HG02588 (cell line): ENCODE data around the gene CDH13.

Source experiments
- ATAC-seq: cut with Tn5 transposase; IDR thresholded peaks from one replicate; pipeline ENCODE4 v1.9.1; 2021; ENCODE audit warnings: mild to moderate bottlenecking, moderate library complexity; ENCODE audit not compliant: unreplicated experiment

The CDH13 gene

GRCh38 chr16:82649766-82650165, 23.0 kb downstream of the CDH13 start:
- no peak for ATAC-seq

DNA sequence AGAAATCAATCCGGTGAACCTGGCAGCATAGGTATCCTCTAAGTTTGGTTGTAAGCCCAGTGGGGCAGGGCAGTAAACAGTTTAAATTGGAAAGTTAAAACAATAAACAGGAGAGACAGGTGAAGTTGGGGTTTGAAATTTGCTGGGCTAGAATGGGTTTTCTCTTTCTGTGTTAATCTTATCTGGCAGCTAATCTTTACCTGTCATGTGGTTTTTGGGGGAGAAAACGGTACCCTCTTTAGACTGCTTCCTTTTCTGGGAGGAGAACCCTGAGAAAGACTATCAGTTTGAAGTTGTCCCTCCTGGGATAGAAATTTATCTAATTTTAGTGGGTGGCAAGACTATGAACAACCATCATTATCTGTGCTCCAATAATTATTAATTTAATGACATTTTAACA, 24.0 kb downstream of the CDH13 start:
- no peak for ATAC-seq

DNA sequence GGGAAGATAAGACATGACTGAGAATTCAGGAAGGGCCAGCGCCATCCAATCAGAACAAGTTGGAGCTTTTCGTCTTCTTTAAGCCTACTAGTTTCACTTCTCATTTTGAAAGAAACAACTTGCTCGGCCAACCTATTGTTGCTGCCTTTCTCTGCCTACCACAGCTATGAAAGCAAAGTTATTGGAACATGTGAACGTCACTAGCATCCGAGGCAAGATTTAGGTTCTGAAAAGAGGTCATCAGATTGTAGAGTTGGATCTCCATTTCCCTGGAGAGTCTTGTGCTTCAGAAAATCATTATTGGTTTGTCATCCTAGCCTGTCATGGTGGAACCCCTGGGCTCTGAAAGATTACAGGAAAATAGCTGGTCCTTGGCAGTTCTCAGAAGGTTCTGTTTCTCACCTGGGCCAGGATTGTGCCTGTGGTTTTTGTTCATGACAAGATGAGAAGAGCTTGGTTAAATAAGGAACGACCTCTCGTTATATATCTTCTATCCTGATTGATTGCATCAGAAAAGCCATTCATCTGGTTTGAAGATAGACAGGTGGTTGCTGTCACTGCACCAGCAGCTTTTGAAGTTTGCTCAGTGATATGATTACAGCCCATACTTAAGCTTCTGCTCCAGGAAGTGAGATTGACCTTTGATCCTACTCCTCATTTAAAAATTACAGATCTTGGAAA, 25.3 kb downstream of the CDH13 start:
- ATAC-seq: peak; percentile 52

DNA sequence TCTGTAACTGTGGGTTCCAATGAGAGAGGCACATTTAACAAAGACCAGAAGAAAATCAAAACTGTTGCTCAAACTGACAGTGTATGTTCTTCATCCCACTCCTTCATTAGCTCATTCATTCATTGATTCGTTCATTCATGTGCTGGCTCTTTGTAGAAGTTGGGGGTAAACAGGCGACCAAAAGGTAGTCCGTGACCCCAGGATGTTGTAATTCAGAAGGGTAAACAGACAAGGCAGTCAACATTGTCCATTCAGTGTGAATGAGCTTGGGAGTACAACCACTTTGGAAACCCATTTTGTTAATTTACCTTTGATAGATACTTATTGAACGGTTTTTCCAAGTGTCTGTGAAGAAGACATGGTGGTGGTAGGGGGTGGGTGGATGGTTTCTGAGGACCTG, 26.1 kb downstream of the CDH13 start:
- ATAC-seq: no peak

GRCh38 chr16:82653550-82654511, 27.1 kb downstream of the CDH13 start:
- peak; percentile 68 for ATAC-seq

- no peak for ATAC-seq
Observed at GRCh38 chr16:82655072-82655714, 28.4 kb downstream of the CDH13 start.

DNA sequence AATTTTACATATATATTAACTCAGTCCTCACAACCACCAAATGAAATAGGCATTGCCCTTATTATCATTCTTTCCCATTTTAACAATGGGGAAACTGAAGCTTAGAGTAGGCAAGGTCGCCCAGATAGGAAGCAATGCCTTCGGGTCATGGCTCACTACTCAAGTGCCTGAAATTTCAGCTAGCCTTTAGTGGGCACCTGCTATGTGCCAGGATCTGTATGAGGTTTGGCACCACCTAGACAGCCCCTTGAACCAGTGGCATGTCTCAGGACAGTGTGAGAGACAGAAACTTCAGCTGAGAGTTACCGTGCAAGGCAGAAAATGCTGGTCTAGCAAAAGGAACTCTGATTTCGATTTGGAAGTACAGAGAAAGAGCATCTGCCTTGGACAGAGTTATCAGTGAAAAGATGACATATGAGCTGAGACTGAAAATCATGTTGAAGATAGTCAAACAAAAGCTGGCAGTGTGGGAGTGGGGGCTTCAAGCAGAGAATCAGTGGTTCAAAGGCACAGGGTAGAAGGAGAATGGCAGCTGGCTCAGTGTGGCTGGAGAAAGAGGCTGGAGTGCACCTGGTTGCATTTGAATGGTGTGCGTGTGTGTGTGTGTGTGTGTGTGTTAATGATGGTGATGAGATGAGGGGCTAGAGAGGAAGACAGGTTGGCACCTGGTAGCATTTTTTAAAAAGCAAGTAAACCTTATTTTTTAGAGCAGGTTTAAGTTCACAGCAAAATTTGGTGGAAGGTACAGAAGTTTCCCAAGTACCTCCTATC, 29.1 kb downstream of the CDH13 start:
- no peak for ATAC-seq

GRCh38 chr16:82657239-82657638, 30.5 kb downstream of the CDH13 start:
- no peak for ATAC-seq

DNA sequence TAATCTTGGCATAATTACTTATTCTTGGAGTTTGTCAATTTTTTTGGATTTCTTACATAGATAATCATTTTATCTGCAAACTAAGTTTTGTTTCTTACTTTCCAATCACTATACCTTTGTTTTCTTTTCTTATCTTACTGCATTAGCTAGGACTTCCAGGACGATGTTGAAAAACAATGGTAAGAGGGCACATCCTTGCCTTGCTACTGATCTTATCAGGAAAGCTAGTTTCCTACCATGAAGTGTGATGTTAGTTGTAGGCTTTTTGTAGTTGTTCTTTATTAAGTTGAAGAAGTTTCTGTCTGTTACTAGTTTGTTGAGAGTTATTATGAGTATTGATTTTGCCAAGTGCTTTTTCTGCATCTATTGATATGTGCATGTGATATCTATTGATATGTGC, 31.0 kb downstream of the CDH13 start:
- ATAC-seq: no peak

DNA sequence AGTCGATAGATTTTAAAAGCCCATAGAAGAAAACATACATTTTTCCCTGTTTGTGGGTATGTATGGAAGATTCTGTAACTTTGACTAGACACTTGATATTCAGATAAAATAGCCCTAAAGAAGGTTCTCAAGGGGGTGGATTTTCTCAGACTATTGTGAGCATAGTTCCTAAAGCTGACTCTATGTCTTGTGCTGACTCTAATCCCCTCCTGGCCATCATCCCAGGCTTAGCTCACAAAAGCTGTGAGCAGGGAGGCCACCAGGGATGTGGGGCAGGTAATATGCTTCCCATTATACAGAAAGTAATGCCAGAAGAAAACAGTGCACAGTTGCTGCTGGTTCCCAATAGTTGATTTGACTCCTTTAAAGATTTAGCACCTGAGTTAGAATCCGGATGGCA, 32.0 kb downstream of the CDH13 start:
- no peak for ATAC-seq

GRCh38 chr16:82660075-82660645, 33.4 kb downstream of the CDH13 start:
- ATAC-seq: no peak

DNA sequence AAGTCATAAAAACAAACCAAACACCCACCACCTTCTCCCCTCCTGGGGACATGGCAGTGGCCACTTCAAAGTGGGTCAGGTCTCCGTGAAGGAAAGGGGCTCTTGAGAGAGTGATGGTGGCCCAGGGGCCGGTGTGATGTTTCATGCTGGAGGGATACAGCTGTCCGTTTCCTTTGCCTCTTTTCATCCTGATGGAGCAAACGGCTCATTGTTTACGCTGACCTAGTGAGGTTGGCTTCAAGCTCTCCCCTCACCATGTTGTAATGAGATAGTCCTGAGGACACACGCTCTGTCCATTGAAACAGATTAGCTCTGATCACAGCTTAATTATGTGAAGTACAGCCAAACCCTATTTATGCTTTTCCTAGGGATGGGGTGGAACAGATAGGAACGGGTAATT, 34.2 kb downstream of the CDH13 start:
- ATAC-seq: no peak

DNA sequence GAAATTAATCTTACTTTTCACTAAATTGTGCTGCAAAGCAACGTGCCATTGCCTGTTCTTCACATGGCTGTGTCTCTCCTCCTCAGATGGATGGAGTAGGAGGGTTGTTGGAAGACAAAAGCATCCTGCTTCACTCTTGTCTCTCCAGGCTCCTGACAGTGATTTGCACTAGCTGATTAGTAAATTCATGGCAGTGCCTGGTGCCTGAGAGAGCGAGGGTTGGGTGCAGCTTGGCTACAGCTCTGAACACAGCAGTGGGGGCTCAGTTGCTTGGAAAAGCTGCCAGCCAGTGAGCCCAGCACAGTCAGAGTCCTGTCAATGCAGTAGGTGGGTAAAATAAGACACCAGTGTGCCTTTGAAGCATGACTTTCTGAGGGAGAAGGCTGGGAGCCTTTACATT, 37.4 kb downstream of the CDH13 start:
- ATAC-seq: no peak

GRCh38 chr16:82665025-82665424, 38.3 kb downstream of the CDH13 start:
- no peak for ATAC-seq

GRCh38 chr16:82667437-82667836, 40.7 kb downstream of the CDH13 start:
- ATAC-seq: no peak

DNA sequence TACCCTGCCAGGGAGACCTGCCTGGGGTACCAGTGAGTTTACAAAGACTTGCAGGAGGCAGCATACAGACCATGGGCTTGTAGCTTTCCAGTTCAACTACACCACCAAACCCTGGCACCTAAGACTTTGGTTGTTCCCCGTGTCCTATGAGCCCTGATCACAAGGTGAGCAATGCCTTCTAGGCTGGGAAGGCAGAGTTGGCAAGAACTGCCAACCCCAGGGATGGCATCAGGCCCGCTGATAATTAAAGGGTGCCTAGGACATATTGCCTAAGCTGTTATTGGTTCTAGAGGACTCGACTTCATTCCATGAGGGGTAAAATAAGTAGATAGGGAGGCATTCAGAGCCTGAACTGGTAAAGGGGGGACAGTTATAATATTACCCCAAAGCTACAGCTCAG, 41.3 kb downstream of the CDH13 start:
- ATAC-seq: no peak

DNA sequence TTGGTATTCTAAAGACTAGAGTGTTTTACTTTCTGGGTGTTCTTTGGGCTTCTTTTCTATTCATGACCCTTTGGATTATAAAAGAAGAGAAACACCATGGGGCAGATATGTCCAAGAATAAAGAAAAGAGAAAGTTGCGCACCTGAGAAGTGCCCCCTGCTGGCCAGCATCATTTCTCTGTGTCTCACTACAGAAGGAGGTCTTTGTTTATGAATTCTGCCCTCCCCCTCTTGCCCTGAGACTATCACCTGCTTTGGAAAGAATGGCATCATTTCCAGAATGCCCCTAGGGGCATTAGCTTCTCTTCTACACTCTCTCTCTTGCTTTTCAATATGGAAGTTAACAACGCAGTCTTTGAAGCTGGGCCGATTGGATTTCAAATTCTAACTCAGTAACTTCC, 45.0 kb downstream of the CDH13 start:
- ATAC-seq: no peak

DNA sequence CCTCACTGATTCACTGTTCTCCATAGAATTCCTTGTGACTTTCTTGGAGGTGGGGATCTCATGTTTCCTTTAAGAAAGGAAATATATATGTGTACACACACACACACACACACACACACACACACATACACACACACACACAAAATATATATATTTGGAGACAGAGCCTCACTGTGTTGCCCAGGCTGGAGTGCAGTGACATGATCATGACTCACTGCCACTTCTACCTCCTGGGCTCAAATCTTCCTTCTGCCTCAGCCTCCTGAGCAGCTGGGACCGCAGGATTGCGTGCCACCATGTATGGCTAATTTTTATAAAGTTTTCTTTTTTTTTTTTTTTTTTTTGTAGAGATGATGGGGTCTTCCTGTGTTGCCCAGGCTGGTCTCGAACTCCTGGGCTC, 45.9 kb downstream of the CDH13 start:
- no peak for ATAC-seq

- ATAC-seq: no peak
Observed at GRCh38 chr16:82675300-82675699, 48.5 kb downstream of the CDH13 start.

DNA sequence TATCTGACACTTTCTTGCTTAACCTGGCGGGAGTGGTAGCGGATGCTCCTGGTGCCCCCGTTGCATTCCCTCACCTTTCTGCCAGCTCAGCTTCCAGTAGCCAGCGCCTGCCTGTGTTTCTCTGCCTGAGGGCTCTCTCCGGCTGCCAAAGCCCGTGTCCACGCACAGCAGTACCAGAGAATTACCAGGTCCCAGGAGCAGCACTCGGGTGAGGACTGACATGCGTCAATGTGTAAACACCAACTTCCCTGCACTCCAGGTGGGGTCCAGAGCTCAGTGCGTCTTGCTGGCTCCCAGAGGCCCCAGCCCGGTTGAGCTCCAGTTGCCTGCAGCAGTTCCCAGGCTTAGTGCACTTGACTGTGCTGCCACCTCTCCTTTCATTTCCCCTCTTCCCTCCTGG, 54.8 kb downstream of the CDH13 start:
- no peak for ATAC-seq

DNA sequence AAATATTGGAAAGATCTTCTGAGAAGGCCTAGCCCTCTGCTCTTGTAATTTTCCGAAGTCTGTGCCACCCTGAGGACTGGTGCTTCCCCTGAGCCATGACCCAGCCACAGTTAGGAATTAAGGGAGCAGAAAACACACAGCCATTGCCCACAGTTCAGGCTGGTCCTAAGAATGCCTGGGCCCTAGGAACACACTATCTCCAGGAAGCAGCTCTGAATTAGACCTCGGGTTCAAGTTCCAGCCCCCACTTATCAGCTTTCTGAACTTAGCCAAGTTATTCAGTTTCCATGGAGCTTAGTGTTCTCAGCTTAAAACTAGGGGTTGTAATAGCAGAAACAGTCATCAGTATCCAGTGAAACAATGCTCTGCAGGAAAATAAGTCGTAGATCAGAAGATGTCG, 56.0 kb downstream of the CDH13 start:
- ATAC-seq: no peak
